ENCODE results near the gene CHRNA7.

Gene CHRNA7

GRCh38 chr15:32099097-32099785, 68.9 kb downstream of the CHRNA7 start:
- Histone ChIP-seq H3K36me3 (ENCODE audit: insufficient read depth, low read length) (no peaks in the 10 kb centered on the region), H3K4me1 (ENCODE audit: insufficient read depth, low read length, severe bottlenecking) (no peaks in the 10 kb centered on the region), H3K4me2 (ENCODE audit: low read length) (no peak overlapping the region), H3K9me2 (ENCODE audit: low read depth, low read length) (no peaks in the 10 kb centered on the region), H3K4me3 (ENCODE audit: low read depth, low read length, poor library complexity, severe bottlenecking) (no peak overlapping the region), H3K27ac (ENCODE audit: low read depth, low read length, poor library complexity, severe bottlenecking) (no peak overlapping the region), H3K79me2 (ENCODE audit: insufficient read depth, low read length) (no peaks in the 10 kb centered on the region), H4K20me1 (ENCODE audit: insufficient read depth, low read length) (no peaks in the 10 kb centered on the region), H3K27me3 (ENCODE audit: insufficient read depth, low read length) (no peaks in the 10 kb centered on the region), H2AFZ (ENCODE audit: low read length) (no peak overlapping the region), H3K9ac (ENCODE audit: low read length) (no peak overlapping the region), H3K9me3 (ENCODE audit: low read length) (no peaks in the 10 kb centered on the region), H3F3A (ENCODE audit: insufficient read depth, low read length) (no peaks in the 10 kb centered on the region)
- no peak for TF ChIP-seq CTCF (IDR thresholded peaks at IDR 0.05; ENCODE audit: low read length)
- no peak for TF ChIP-seq EZH2 (IDR thresholded peaks at IDR 0.05; ENCODE audit: borderline replicate concordance, low read length)

- Histone ChIP-seq H2AFZ (ENCODE audit: low read length) (no peak overlapping the region), H3K36me3 (ENCODE audit: insufficient read depth, low read length) (no peaks in the 10 kb centered on the region), H3K79me2 (ENCODE audit: insufficient read depth, low read length) (no peaks in the 10 kb centered on the region), H3F3A (ENCODE audit: insufficient read depth, low read length) (no peaks in the 10 kb centered on the region), H3K27ac (ENCODE audit: low read depth, low read length, poor library complexity, severe bottlenecking) (no peak overlapping the region), H3K9me2 (ENCODE audit: low read depth, low read length) (no peaks in the 10 kb centered on the region), H3K4me3 (ENCODE audit: low read depth, low read length, poor library complexity, severe bottlenecking) (no peak overlapping the region), H3K9me3 (ENCODE audit: low read length) (no peaks in the 10 kb centered on the region), H3K27me3 (ENCODE audit: insufficient read depth, low read length) (no peaks in the 10 kb centered on the region), H4K20me1 (ENCODE audit: insufficient read depth, low read length) (no peaks in the 10 kb centered on the region), H3K4me2 (ENCODE audit: low read length) (no peak overlapping the region), H3K4me1 (ENCODE audit: insufficient read depth, low read length, severe bottlenecking) (peaks cover 5% of the 10 kb centered on the region), H3K9ac (ENCODE audit: low read length) (no peak overlapping the region)
- TF ChIP-seq EZH2 (IDR thresholded peaks at IDR 0.05; ENCODE audit: borderline replicate concordance, low read length) (no peak), CTCF (IDR thresholded peaks at IDR 0.05; ENCODE audit: low read length) (no peak)
Observed at GRCh38 chr15:32099956-32100684, 69.8 kb downstream of the CHRNA7 start.

- Histone ChIP-seq H4K20me1 (ENCODE audit: insufficient read depth, low read length) (no peaks in the 10 kb centered on the region), H3K36me3 (ENCODE audit: insufficient read depth, low read length) (no peaks in the 10 kb centered on the region), H2AFZ (ENCODE audit: low read length) (no peak overlapping the region), H3F3A (ENCODE audit: insufficient read depth, low read length) (no peaks in the 10 kb centered on the region), H3K27ac (ENCODE audit: low read depth, low read length, poor library complexity, severe bottlenecking) (no peak overlapping the region), H3K79me2 (ENCODE audit: insufficient read depth, low read length) (no peaks in the 10 kb centered on the region), H3K4me1 (ENCODE audit: insufficient read depth, low read length, severe bottlenecking) (peaks cover 25% of the 10 kb centered on the region), H3K4me2 (ENCODE audit: low read length) (no peak overlapping the region), H3K4me3 (ENCODE audit: low read depth, low read length, poor library complexity, severe bottlenecking) (no peak overlapping the region), H3K9me3 (ENCODE audit: low read length) (no peaks in the 10 kb centered on the region), H3K27me3 (ENCODE audit: insufficient read depth, low read length) (no peaks in the 10 kb centered on the region), H3K9ac (ENCODE audit: low read length) (no peak overlapping the region), H3K9me2 (ENCODE audit: low read depth, low read length) (no peaks in the 10 kb centered on the region)
- TF ChIP-seq CTCF (IDR thresholded peaks at IDR 0.05; ENCODE audit: low read length) (peak; percentile 49; the same call in 1 of the 2 replicates), EZH2 (IDR thresholded peaks at IDR 0.05; ENCODE audit: borderline replicate concordance, low read length) (no peak)
Observed at GRCh38 chr15:32104061-32104995, 74.0 kb downstream of the CHRNA7 start.

All from OCI-LY1 (cell line).